Measurements from ENCODE around the gene RPH3AL.

Gene RPH3AL

DNA sequence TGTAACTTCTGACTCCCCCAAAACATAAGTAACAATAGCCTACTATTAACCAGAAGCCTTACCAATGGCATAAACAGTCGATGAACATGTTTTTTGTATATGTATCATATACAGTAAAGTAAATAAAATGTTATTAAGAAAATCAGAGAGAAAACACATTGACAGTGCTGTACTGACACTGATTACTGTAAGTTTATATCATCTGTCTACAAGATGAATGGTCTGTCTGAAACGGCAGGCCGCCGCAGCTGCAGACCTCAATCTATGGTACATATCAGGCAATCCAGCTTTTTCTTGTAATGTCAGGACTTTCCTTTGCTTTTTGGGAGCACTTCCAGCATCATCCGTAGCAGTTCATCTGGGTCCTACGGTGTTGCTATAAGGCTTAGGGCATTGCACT lies 44.2 kb upstream of the RPH3AL start:
- CTCF ChIA-PET, result interaction anchor here (1.4 kb wide), 1 partner anchor 10 kb away, joined by 5 read pairs; no protein-coding TSS in a partner anchor
- TF ChIP-seq RBAK (tag by site-specific recombination; IDR thresholded peaks at IDR 0.05) (no peak), ZBTB20 (tag by site-specific recombination; IDR thresholded peaks at IDR 0.05) (no peak), ZNF211 (tag by site-specific recombination; IDR thresholded peaks at IDR 0.05; ENCODE audit: low read depth) (no peak), ZNF626 (tag by site-specific recombination; IDR thresholded peaks at IDR 0.05) (no peak), ZNF433 (tag by site-specific recombination; IDR thresholded peaks at IDR 0.05; ENCODE audit: low read depth) (no peak), ZNF341 (tag by site-specific recombination; IDR thresholded peaks at IDR 0.05; ENCODE audit: low read depth) (no peak), ELK4 (IDR thresholded peaks at IDR 0.05; ENCODE audit: borderline replicate concordance, low read depth, low read length) (no peak), GLI4 (tag by site-specific recombination; IDR thresholded peaks at IDR 0.05) (no peak), ZNF302 (tag by site-specific recombination; IDR thresholded peaks at IDR 0.05; ENCODE audit: low read depth) (no peak), ZNF529 (tag by site-specific recombination; IDR thresholded peaks at IDR 0.05; ENCODE audit: insufficient replicate concordance) (no peak), ZNF23 (tag by site-specific recombination; IDR thresholded peaks at IDR 0.05; ENCODE audit: borderline replicate concordance) (no peak), ZFP3 (tag by site-specific recombination; IDR thresholded peaks at IDR 0.05; ENCODE audit: low read depth) (no peak), SP7 (tag by site-specific recombination; IDR thresholded peaks at IDR 0.05) (no peak)
- H3K27ac ChIP-seq (ENCODE audit: extremely low read depth, low read depth, low read length), result no peak overlapping the region
- no peaks in the 10 kb centered on the region for H3K36me3 ChIP-seq (ENCODE audit: control insufficient read depth in 2 of 2, insufficient read depth in 1 of 2, low read length in 2 of 2)
- no peak overlapping the region for H3K4me3 ChIP-seq (ENCODE audit: low read depth, low read length)
- H3K9me3 ChIP-seq (ENCODE audit: control insufficient read depth, insufficient read depth, low read depth, low read length), result no peaks in the 10 kb centered on the region
- H3K4me1 ChIP-seq (ENCODE audit: control insufficient read depth, insufficient read depth, low read length), result no peaks in the 10 kb centered on the region
- POLR2A ChIA-PET, result no interaction called here

DNA sequence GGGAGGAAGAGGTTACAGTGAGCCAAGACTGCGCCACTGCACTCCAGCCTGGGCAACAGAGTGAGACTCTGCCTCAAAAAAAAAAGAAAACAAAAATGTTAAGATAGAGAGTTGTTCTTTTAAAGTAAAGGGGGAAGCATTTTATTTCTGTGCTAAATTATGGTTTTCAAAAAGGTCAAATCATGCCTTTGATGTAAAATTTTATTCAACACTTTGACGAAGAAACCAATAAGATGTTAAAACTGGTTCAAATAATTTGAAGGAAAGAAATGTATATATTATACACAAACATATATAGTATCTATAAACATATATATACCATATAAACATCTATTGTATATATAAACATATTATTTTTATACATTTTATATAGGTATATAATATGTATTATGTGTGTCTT lies 43.4 kb upstream of the RPH3AL start:
- TF ChIP-seq ZNF324 (tag by site-specific recombination; IDR thresholded peaks at IDR 0.05) (no peak), ZNF510 (tag by site-specific recombination; IDR thresholded peaks at IDR 0.05; ENCODE audit: insufficient replicate concordance) (peak; percentile 97)

DNA sequence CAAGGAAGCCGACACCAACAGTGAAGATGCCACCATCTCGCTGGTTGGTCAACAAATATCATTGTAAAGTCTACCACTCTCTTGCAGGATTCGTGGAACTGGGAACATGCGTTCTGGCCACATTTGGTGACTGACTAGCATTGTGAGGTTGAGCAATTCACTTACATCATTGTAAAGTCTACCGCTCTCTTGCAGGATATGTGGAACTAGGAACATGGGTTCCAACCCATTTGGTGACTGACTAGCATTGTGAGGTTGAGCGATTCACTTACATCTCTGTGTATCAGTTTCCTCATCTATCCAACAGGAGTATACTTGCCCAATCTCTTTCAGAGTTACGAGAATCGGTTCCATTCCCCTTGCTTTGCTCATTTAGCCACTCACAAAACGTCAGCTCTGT lies 42.6 kb upstream of the RPH3AL start:
- H3K4me3 ChIP-seq (ENCODE audit: low read depth, low read length), result no peak overlapping the region
- TF ChIP-seq ZNF140 (tag by site-specific recombination; IDR thresholded peaks at IDR 0.05) (no peak), ZBTB17 (tag by site-specific recombination; IDR thresholded peaks at IDR 0.05) (no peak), ZNF48 (tag by site-specific recombination; IDR thresholded peaks at IDR 0.05) (no peak), ZNF571 (tag by site-specific recombination; IDR thresholded peaks at IDR 0.05) (no peak), ZNF354C (tag by site-specific recombination; IDR thresholded peaks at IDR 0.05; ENCODE audit: borderline replicate concordance, low read depth) (no peak), ZNF19 (tag by site-specific recombination; IDR thresholded peaks at IDR 0.05; ENCODE audit: low read depth) (no peak)
- TF ChIP-seq, protein P1, sequence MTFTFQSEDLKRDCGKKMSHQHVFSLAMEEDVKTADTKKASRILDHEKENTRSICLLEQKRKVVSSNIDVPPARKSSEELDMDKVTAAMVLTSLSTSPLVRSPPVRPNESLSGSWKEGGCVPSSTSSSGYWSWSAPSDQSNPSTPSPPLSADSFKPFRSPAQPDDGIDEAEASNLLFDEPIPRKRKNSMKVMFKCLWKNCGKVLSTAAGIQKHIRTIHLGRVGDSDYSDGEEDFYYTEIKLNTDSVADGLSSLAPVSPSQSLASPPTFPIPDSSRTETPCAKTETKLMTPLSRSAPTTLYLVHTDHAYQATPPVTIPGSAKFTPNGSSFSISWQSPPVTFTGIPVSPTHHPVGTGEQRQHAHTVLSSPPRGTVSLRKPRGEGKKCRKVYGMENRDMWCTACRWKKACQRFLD (tag by site-specific recombination; IDR thresholded peaks at IDR 0.05), result no peak
- TF ChIP-seq, protein P2, sequence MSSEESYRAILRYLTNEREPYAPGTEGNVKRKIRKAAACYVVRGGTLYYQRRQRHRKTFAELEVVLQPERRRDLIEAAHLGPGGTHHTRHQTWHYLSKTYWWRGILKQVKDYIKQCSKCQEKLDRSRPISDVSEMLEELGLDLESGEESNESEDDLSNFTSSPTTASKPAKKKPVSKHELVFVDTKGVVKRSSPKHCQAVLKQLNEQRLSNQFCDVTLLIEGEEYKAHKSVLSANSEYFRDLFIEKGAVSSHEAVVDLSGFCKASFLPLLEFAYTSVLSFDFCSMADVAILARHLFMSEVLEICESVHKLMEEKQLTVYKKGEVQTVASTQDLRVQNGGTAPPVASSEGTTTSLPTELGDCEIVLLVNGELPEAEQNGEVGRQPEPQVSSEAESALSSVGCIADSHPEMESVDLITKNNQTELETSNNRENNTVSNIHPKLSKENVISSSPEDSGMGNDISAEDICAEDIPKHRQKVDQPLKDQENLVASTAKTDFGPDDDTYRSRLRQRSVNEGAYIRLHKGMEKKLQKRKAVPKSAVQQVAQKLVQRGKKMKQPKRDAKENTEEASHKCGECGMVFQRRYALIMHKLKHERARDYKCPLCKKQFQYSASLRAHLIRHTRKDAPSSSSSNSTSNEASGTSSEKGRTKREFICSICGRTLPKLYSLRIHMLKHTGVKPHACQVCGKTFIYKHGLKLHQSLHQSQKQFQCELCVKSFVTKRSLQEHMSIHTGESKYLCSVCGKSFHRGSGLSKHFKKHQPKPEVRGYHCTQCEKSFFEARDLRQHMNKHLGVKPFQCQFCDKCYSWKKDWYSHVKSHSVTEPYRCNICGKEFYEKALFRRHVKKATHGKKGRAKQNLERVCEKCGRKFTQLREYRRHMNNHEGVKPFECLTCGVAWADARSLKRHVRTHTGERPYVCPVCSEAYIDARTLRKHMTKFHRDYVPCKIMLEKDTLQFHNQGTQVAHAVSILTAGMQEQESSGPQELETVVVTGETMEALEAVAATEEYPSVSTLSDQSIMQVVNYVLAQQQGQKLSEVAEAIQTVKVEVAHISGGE (tag by site-specific recombination; conservative IDR thresholded peaks at IDR 0.05; ENCODE audit: low read depth), result no peak
- POLR2A ChIA-PET, result no interaction called here
- H3K27ac ChIP-seq (ENCODE audit: extremely low read depth, low read depth, low read length), result no peak overlapping the region
- CTCF ChIA-PET, result interaction anchor here (0.6 to 1.3 kb wide), 4 partner anchors 8 to 17 kb away, joined by 3 to 5 read pairs (median 4); no protein-coding TSS in a partner anchor
- H3K4me1 ChIP-seq (ENCODE audit: control insufficient read depth, insufficient read depth, low read length), result no peaks in the 10 kb centered on the region
- H3K9me3 ChIP-seq (ENCODE audit: control insufficient read depth, insufficient read depth, low read depth, low read length), result no peaks in the 10 kb centered on the region
- H3K36me3 ChIP-seq (ENCODE audit: control insufficient read depth in 2 of 2, insufficient read depth in 1 of 2, low read length in 2 of 2), result no peaks in the 10 kb centered on the region

More for the DNA sequence above, 43.4 kb upstream of the RPH3AL start:
- Histone ChIP-seq H3K27ac (ENCODE audit: extremely low read depth, low read depth, low read length) (no peak overlapping the region), H3K36me3 (ENCODE audit: control insufficient read depth in 2 of 2, insufficient read depth in 1 of 2, low read length in 2 of 2) (no peaks in the 10 kb centered on the region), H3K4me3 (ENCODE audit: low read depth, low read length) (no peak overlapping the region), H3K9me3 (ENCODE audit: control insufficient read depth, insufficient read depth, low read depth, low read length) (no peaks in the 10 kb centered on the region), H3K4me1 (ENCODE audit: control insufficient read depth, insufficient read depth, low read length) (no peaks in the 10 kb centered on the region)
- ChIA-PET POLR2A (no interaction called here), CTCF (no interaction called here)
